Measurements from ENCODE around the gene LCN12.
"Not testable (repeated sequence)": the region's sequence is repeated elsewhere in the genome, so short reads cannot be mapped to it uniquely, and the experiment has no call there.

- peak; percentile 27 for TF ChIP-seq CTCF (IDR thresholded peaks at IDR 0.05; ENCODE audit: low read depth, low read length, poor library complexity, severe bottlenecking)
- not testable (repeated sequence) for TF ChIP-seq EZH2phosphoT487 (IDR thresholded peaks at IDR 0.05; ENCODE audit: borderline replicate concordance, low read length)
Observed at GRCh38 chr9:137004285-137004684, 52.2 kb downstream of the LCN12 start.

Measured in DOHH2 (cell line).